ENCODE results near the gene TRIM47. TPM values are rescaled to one million over a fixed set of nuclear protein-coding genes. Genes with fewer than 3 reads are reported as not detected.

The TRIM47 gene
- total and polyA plus RNA-seq, 2 of the 13 experiments (the other 11 are each of a cell fraction or from before 2014, with no cell fraction given): 33.5 to 82.0 TPM

DNA sequence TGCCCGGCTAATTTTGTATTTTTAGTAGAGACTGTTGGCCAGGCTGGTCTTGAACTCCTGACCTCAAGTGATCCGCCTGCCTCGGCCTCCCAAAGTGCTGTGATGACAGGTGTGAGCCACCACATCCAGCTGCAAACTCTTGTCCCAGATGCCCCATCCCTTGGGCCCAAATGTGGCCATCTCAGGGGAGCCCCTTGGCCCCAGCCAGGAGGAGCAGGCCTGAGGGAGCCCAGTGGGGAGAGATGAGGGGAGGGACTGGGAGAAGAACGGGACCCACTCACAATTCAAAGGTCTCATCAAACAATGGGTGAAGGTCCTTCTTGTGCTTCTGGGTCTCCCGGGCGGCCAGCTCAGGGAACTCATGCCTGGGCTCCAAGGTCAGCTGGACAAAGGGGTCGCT lies 48.6 kb downstream of the TRIM47 start (continued):
- TF ChIP-seq, protein P1, sequence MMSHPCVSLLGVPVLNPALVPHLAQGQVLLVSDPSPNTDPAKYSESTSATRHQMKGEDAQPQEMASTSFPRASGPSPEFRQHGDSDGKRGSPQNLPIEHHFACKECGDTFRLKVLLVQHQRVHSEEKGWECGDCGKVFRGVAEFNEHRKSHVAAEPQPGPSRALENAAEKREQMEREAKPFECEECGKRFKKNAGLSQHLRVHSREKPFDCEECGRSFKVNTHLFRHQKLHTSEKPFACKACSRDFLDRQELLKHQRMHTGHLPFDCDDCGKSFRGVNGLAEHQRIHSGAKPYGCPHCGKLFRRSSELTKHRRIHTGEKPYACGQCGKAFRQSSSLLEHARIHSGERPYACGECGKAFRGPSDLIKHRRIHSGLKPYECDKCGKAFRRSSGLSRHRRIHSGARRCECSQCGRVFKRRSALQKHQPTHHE (CRISPR knock-in tag; IDR thresholded peaks at IDR 0.05; ENCODE audit: borderline replicate concordance): no peak
- no peak for TF ChIP-seq ZNF543 (CRISPR knock-in tag; IDR thresholded peaks at IDR 0.05)

- H3K4me2 ChIP-seq (ENCODE audit: low read depth, low read length): no peak overlapping the region
- no peaks in the 10 kb centered on the region for H3K79me2 ChIP-seq (ENCODE audit: insufficient read depth, low read length)
- 0 out of 2 replicates have a peak, but pooled peaks have one; percentile 45 for TF ChIP-seq AKAP8 (CRISPR knock-in tag; IDR thresholded peaks at IDR 0.05)
- 0 out of 2 replicates have a peak, but pooled peaks have one; percentile 67 for TF ChIP-seq PAF1 (CRISPR knock-in tag; IDR thresholded peaks at IDR 0.05)
- no peak for TF ChIP-seq ZNF784 (CRISPR knock-in tag; IDR thresholded peaks at IDR 0.05; ENCODE audit: borderline replicate concordance)
- no peak for TF ChIP-seq KAT7 (CRISPR knock-in tag; IDR thresholded peaks at IDR 0.05; ENCODE audit: borderline replicate concordance)
- peak; percentile 73 for TF ChIP-seq RBFOX2 (IDR thresholded peaks at IDR 0.05; ENCODE audit: low read depth, low read length)
- peak; percentile 76 for TF ChIP-seq AGO2 (optimal IDR thresholded peaks at IDR 0.05; ENCODE audit: low read depth, low read length)
- no peak for TF ChIP-seq HNRNPLL (IDR thresholded peaks at IDR 0.05; ENCODE audit: low read depth, low read length, poor library complexity, severe bottlenecking)
- TF ChIP-seq KDM2A (CRISPR knock-in tag; IDR thresholded peaks at IDR 0.05; ENCODE audit: borderline replicate concordance, low read depth): 0 out of 2 replicates have a peak, but pooled peaks have one; percentile 16
- TF ChIP-seq GABPB1 (CRISPR knock-in tag; IDR thresholded peaks at IDR 0.05): peak; percentile 16; the same call in 1 of the 2 replicates
- TF ChIP-seq RNF2 (conservative IDR thresholded peaks at IDR 0.05; ENCODE audit: low read depth): no peak
- ATAC-seq (no peak), DNase-seq (ENCODE audit: low spot score) (no peak), FAIRE-seq (no peak)
- H3K27me3 ChIP-seq (ENCODE audit: control insufficient read depth in 1 of 2, insufficient read depth in 2 of 2, low read length in 2 of 2): no peaks in the 10 kb centered on the region
- H3K9ac ChIP-seq (ENCODE audit: insufficient read depth, low read depth, low read length): no peak overlapping the region
- no peak overlapping the region for H2AFZ ChIP-seq (ENCODE audit: low read length)
- H3K36me3 ChIP-seq (replicated peaks in 1 of 2; ENCODE audit: control insufficient read depth in 1 of 2, insufficient read depth in 2 of 2, low read length in 2 of 2): peaks cover 12 to 30% of the 10 kb centered on the region in 2 experiments; a peak in 4 of 5 replicates
- in situ Hi-C loops (cut with HindIII; ENCODE audit: extremely low pct_ligation_motif_present, low pct_unique_long_range_greater_than_20kb): no loop called here
- no peaks in the 10 kb centered on the region for H4K20me1 ChIP-seq (ENCODE audit: insufficient read depth, low read length)
- H3K4me1 ChIP-seq (ENCODE audit: insufficient read depth, low read length): peaks cover 22% of the 10 kb centered on the region
- no TSS peak for BruUV-seq (replicated peaks)
- no peak overlapping the region for H3K4me3 ChIP-seq (replicated peaks in 1 of 3; ENCODE audit: insufficient read depth in 1 of 3, low read depth in 2 of 3, low read length in 3 of 3)
- ChIA-PET CTCF (ENCODE audit: low intra/inter-chr PET ratio, low total read pairs) (no interaction called here), POLR2A (interaction anchor here (1.8 to 8.0 kb wide), 4 partner anchors 12 to 49 kb away, joined by 5 to 88 read pairs (median 24); partner anchors contain the start of genes UNC13D and WBP2)
- H3K27ac ChIP-seq (ENCODE audit: extremely low read length, insufficient read depth, low read length): no peak overlapping the region
- 89% methylated on average over 19 of the region's 19 CpGs for WGBS (ENCODE audit: low lambda C conversion rate)
- no peaks in the 10 kb centered on the region for H3K9me3 ChIP-seq (ENCODE audit: low read length)
- intact Hi-C loops (cut with micrococcal nuclease; ENCODE audit: unreplicated experiment): loop anchor here (5.0 kb wide), 1 partner anchor 51 kb away; a partner anchor contains a TSS
Measured at GRCh38 chr17:75828741-75829140, 49.6 kb downstream of the TRIM47 start.

All from HepG2 (cell line).